ENCODE data around the gene FGFR3.

FGFR3 gene

DNA sequence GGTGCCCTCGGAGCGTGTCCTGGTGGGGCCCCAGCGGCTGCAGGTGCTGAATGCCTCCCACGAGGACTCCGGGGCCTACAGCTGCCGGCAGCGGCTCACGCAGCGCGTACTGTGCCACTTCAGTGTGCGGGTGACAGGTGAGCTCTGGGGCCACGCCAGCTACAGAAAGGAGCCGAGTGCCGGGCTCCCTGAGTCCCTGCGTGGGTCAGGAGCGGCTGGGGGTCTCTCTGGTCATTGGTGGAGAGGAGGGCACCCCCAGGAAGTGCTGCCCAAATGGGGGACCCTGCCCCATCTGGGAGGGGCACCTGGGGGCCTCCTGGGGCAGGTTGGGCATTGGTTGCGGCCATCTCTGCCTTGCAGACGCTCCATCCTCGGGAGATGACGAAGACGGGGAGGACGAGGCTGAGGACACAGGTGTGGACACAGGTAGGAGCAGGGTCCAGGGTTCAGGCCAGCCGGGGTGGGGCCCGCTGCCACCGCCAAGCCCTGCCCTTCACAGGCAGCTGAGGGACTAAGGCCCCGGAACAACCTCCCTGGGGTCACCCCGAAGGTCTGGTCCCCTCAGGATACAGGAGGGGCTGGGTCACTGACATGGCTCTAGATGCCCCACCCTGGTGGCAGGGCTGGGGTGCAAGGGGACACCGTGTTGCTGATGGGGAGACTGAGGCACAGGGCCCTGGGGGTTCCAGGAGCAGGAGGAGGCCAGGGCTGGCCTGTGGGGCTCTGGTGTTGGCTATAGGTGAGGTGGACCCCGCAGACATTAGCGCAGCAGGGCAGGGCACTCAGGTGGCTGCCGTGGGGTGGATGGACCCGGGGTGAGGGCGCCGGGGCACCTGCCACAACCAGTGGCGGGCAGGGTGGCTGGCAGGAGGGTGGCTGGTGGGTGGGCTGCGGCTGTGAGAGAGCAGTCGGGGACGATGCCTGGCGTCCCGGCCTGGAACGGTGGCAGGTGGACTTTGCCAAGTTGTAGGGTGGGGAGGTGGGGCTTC lies 6.6 kb downstream of the FGFR3 start:
- TF ChIP-seq, protein P1, sequence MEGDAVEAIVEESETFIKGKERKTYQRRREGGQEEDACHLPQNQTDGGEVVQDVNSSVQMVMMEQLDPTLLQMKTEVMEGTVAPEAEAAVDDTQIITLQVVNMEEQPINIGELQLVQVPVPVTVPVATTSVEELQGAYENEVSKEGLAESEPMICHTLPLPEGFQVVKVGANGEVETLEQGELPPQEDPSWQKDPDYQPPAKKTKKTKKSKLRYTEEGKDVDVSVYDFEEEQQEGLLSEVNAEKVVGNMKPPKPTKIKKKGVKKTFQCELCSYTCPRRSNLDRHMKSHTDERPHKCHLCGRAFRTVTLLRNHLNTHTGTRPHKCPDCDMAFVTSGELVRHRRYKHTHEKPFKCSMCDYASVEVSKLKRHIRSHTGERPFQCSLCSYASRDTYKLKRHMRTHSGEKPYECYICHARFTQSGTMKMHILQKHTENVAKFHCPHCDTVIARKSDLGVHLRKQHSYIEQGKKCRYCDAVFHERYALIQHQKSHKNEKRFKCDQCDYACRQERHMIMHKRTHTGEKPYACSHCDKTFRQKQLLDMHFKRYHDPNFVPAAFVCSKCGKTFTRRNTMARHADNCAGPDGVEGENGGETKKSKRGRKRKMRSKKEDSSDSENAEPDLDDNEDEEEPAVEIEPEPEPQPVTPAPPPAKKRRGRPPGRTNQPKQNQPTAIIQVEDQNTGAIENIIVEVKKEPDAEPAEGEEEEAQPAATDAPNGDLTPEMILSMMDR (IDR thresholded peaks at IDR 0.05; ENCODE audit: extremely low read depth, missing control alignments) = no peak
- no peak for DNase-seq (ENCODE audit: low spot score)

DNA sequence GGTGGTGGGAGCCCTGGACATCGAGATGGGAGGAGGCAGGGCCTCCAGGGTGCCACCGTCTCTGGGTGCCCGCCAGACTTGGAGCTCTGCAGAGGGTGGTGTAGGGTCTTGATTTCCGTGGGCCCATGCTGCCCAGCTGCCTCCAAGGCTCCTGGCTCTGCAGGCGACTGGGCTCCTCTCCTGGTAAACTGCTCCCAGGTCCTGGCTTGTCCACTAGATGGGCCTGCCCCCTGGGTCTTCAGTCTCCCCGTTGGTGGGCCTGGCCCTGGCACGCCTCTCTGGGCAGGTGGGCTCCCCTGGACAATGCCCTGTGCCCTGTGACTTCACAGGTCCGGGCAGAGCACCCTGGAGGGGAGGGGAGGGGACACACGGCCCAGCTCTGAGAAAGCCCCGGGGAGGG lies 7.7 kb downstream of the FGFR3 start:
- DNase-seq (ENCODE audit: low spot score) = no peak

DNA sequence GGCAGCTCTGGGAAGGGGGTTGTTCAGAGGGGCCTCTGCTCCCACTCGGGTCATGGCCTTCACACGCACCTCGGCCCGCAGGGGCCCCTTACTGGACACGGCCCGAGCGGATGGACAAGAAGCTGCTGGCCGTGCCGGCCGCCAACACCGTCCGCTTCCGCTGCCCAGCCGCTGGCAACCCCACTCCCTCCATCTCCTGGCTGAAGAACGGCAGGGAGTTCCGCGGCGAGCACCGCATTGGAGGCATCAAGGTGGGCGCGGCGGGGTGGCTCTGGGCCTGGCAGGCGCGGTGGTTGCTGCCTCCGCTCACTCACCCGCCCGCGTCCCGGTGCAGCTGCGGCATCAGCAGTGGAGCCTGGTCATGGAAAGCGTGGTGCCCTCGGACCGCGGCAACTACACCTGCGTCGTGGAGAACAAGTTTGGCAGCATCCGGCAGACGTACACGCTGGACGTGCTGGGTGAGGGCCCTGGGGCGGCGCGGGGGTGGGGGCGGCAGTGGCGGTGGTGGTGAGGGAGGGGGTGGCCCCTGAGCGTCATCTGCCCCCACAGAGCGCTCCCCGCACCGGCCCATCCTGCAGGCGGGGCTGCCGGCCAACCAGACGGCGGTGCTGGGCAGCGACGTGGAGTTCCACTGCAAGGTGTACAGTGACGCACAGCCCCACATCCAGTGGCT lies 8.3 kb downstream of the FGFR3 start:
- TF ChIP-seq, protein P1 (IDR thresholded peaks at IDR 0.05; ENCODE audit: extremely low read depth, missing control alignments) = no peak
- no peak for DNase-seq (ENCODE audit: low spot score)

More for the DNA sequence above, 7.7 kb downstream of the FGFR3 start:
- TF ChIP-seq, protein P1 (IDR thresholded peaks at IDR 0.05; ENCODE audit: extremely low read depth, missing control alignments) = no peak

DNA sequence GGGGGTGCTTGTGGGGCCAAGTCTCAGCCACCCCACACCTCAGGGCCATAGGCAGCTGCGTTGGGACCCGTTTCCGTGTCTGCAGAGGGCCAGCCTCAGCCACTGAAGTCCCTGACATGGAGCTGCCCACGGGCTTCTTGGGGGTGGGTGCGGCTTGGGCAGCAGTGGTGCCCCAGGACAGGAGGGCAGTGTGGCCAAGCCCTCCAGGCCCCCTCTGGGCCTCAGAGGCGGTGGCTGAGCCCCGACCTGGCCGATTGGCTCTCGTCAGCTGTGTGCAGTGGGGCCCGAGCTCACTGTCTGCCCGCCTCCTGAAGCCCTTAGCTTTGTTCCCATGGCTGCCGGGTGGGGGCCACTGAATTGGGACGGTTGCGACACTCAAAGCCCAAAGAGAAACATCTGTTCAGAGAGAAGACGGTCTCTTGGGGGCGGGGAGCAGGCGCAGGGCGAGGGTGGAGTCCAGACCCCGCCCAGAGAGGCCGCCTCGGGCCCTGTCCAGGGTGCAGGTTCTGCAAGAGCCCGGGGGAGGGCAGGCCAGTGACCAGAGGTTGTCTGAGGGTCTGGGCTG lies 9.1 kb downstream of the FGFR3 start:
- TF ChIP-seq, protein P1 (IDR thresholded peaks at IDR 0.05; ENCODE audit: extremely low read depth, missing control alignments) = no peak
- no peak for DNase-seq (ENCODE audit: low spot score)

DNA sequence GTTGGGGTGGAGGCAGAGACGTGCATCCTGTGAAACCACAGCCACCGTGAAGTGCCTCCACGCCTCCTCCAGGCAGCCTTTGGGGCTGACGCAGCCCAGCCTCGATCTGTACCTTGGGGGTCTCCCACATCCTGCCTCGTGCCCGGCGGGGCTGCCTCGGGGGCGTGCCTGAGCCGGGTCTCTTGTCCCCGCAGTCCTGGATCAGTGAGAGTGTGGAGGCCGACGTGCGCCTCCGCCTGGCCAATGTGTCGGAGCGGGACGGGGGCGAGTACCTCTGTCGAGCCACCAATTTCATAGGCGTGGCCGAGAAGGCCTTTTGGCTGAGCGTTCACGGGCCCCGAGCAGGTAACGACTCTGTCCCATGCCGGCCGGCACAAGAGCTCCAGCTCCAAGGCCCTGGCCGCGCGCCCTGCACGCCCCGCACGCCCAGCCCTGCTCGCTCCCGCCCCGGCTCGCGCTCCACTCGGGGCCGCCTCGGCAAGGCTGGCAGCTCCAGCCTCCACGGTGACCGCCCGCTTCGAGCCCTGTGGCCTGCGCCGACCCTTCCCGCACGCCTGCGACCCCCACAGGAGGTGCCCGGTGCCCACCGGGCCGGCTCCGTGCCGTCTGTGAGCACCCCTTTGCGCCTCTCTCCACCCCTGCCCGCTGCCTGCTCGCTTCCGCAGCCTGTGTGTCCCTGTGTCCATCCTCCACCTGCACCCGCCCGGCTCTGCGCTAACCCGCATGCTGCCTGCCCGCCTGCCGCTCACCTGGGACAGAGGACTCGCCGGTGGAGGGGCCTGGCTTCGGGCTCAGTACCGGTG lies 9.8 kb downstream of the FGFR3 start:
- TF ChIP-seq, protein P1 (IDR thresholded peaks at IDR 0.05; ENCODE audit: extremely low read depth, missing control alignments) = no peak
- no peak for DNase-seq (ENCODE audit: low spot score)

DNA sequence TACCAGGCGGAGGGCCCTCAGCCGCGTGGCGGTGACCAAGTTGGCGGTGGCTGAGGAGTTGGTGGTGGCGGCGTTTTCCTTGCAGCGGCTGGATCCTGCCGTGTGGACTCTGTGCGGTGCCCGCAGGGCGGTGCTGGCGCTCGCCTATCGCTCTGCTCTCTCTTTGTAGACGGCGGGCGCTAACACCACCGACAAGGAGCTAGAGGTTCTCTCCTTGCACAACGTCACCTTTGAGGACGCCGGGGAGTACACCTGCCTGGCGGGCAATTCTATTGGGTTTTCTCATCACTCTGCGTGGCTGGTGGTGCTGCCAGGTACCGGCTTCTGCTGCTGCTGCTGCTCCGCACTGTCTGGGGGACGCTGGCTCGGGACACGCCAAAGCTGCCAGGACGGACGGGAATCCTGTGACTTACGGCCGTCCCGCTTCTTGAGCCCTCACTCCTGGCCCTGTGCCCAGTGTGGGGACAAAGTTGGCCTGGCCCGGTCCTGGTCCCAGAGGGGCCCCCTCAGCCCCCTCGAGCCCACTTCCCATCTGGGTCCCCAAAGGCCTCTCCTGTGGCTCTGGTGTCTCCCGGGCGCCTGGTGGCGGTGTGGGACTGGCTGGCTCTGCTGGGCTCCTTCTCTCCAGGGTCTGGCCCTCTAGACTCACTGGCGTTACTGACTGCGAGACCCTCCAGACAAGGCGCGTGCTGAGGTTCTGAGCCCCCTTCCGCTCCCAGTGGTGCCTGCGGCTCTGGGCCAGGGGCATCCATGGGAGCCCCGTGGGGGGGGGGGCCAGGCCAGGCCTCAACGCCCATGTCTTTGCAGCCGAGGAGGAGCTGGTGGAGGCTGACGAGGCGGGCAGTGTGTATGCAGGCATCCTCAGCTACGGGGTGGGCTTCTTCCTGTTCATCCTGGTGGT lies 10.7 kb downstream of the FGFR3 start:
- TF ChIP-seq, protein P1 (IDR thresholded peaks at IDR 0.05; ENCODE audit: extremely low read depth, missing control alignments) = no peak
- no peak for DNase-seq (ENCODE audit: low spot score)
